Liver (tissue), 9 donors: ENCODE measurements around the gene SLX4IP. TPM values are rescaled to one million over a fixed set of nuclear protein-coding genes. Genes with fewer than 3 reads are reported as not detected.

Experiments
- DNase-seq: peaks from one replicate; pipeline ENCODE4 v3.0.0-alpha.2; 2017; ENCODE audit warnings: low spot score
- H3K27ac ChIP-seq, 2 donors: one replicate each; pipeline ENCODE4 v1.7.0; 2013; ENCODE audit warnings: inconsistent platforms in 2 of 2, low read length in 2 of 2, control low read depth in 1 of 2, low read depth in 1 of 2, mild to moderate bottlenecking in 1 of 2
- H3K27me3 ChIP-seq, 4 donors: one replicate each; pipeline versions ENCODE4 v1.6.1 to v1.7.0; 2013; ENCODE audit warnings: low read length in 3 of 4, inconsistent platforms in 1 of 4, mild to moderate bottlenecking in 1 of 4, moderate library complexity in 1 of 4; ENCODE audit not compliant: control insufficient read depth in 4 of 4, insufficient read depth in 4 of 4
- H3K36me3 ChIP-seq, 4 donors: one replicate each; pipeline versions ENCODE4 v1.6.1 to v1.7.0; 2013; ENCODE audit warnings: low read length in 3 of 4, mild to moderate bottlenecking in 3 of 4, low read depth in 1 of 4, moderate library complexity in 1 of 4; ENCODE audit not compliant: control insufficient read depth in 4 of 4, insufficient read depth in 3 of 4
- H3K4me1 ChIP-seq, 4 donors: one replicate each; pipeline versions ENCODE4 v1.6.1 to v1.7.0; 2013; ENCODE audit warnings: low read length in 3 of 4, mild to moderate bottlenecking in 3 of 4, moderate library complexity in 1 of 4; ENCODE audit not compliant: control insufficient read depth in 4 of 4, insufficient read depth in 4 of 4
- H3K4me3 ChIP-seq, 3 donors: one replicate each; pipeline versions ENCODE4 v1.6.1 to v1.7.0; 2013; ENCODE audit warnings: low read length in 3 of 3, control low read depth in 1 of 3, low read depth in 1 of 3, mild to moderate bottlenecking in 1 of 3
- H3K9ac ChIP-seq, 2 donors: one replicate each; pipeline ENCODE4 v1.7.0; 2013; ENCODE audit warnings: low read length in 2 of 2, mild to moderate bottlenecking in 2 of 2, moderate library complexity in 2 of 2, control low read depth in 1 of 2, low read depth in 1 of 2
- H3K9me3 ChIP-seq, 4 donors: one replicate each; pipeline versions ENCODE4 v1.6.1 to v1.7.0; 2013; ENCODE audit warnings: low read length in 3 of 4; ENCODE audit not compliant: control insufficient read depth in 4 of 4
- ATF3 ChIP-seq: IDR thresholded peaks from 2 replicates; pipeline ENCODE4 v1.6.1; 2016; ENCODE audit warnings: antibody characterized with exemption
- EGR1 ChIP-seq, 2 donors: IDR thresholded peaks; 2 replicates each; pipeline ENCODE4 v1.6.1; 2016 to 2018; ENCODE audit warnings: antibody characterized with exemption in 2 of 2, low read depth in 2 of 2
- FOXA1 ChIP-seq: IDR thresholded peaks from 2 replicates; pipeline ENCODE4 v1.6.1; 2016; ENCODE audit warnings: antibody characterized with exemption
- FOXA2 ChIP-seq: IDR thresholded peaks from 2 replicates; pipeline ENCODE4 v1.6.1; 2016; ENCODE audit warnings: antibody characterized with exemption
- HNF4A ChIP-seq, 2 donors: conservative IDR thresholded peaks; 2 replicates each; pipeline ENCODE4 v1.6.1; 2016; ENCODE audit warnings: antibody characterized with exemption in 2 of 2, mild to moderate bottlenecking in 2 of 2
- HNF4G ChIP-seq: IDR thresholded peaks from 2 replicates; pipeline ENCODE4 v1.6.1; 2016; ENCODE audit warnings: antibody characterized with exemption
- JUND ChIP-seq, 2 donors: IDR thresholded peaks; 2 replicates each; pipeline ENCODE4 v1.6.1; 2016; ENCODE audit warnings: antibody characterized with exemption in 2 of 2
- MAX ChIP-seq: IDR thresholded peaks from 2 replicates; pipeline ENCODE4 v1.6.1; 2016; ENCODE audit warnings: antibody characterized with exemption
- NR2F2 ChIP-seq: IDR thresholded peaks from 2 replicates; pipeline ENCODE4 v1.6.1; 2016; ENCODE audit warnings: antibody characterized with exemption
- RXRA ChIP-seq, 2 donors: IDR thresholded peaks; 2 replicates each; pipeline ENCODE4 v1.6.1; 2017 to 2018; ENCODE audit warnings: antibody characterized with exemption in 2 of 2, mild to moderate bottlenecking in 1 of 2
- TAF1 ChIP-seq: conservative IDR thresholded peaks from 2 replicates; pipeline ENCODE4 v1.6.1; 2016; ENCODE audit warnings: antibody characterized with exemption, mild to moderate bottlenecking
- YY1 ChIP-seq: IDR thresholded peaks from 2 replicates; pipeline ENCODE4 v1.6.1; 2016; ENCODE audit warnings: antibody characterized with exemption, mild to moderate bottlenecking
- WGBS: extraction: QIAGEN DNeasy Blood & Tissue Kit; methylation state at CpG from one replicate; pipeline ENCODE4 v1.1.7; 2013; 5-methylcytosine and 5-hydroxymethylcytosine counted together
- polyA plus RNA-seq, 2 donors: library from polyadenylated mRNA; stranded (reverse) in 1 of 2; unstranded in 1 of 2; fragments of 200-250 nt in 1 of 2; fragments of >200 nt in 1 of 2; fragmentation: Nextera tagmentation in 1 of 2; extraction: Ambion mirVana in 1 of 2; gene quantifications; one replicate each; pipeline versions ENCODE4 v1.2.1 to v1.2.3, GENCODE V29; 2013 to 2015
- total RNA-seq, 2 donors: library from RNA; depleted of rRNA; stranded (reverse); fragments of >200 nt; gene quantifications; one replicate each; pipeline ENCODE4 v1.2.3, GENCODE V29; 2014
- TF ChIP-seq, protein P1 (sequence below): fragments of 150-350 bp; IDR thresholded peaks from 2 replicates; pipeline ENCODE4 v1.5.1; 2017; ENCODE audit warnings: improper control_type of control experiment, low read depth, low read length; ENCODE audit not compliant: missing input control
- TF ChIP-seq, protein P2 (sequence below): IDR thresholded peaks from 2 replicates; pipeline ENCODE4 v1.6.1; 2016; ENCODE audit warnings: antibody characterized with exemption, mild to moderate bottlenecking
- donor health status: healthy.
- donor health status: healthy.
- donor health status: healthy.
- donor health status: healthy.
- donor health status: healthy.

SLX4IP gene
- total and polyA plus RNA-seq, 4 donors, result 1.1 to 3.4 (median 2.7) TPM

GRCh38 chr20:10559266-10559665 lies 124.2 kb downstream of the SLX4IP start:
- H3K9me3 ChIP-seq, result no peaks in the 10 kb centered on the region
- no peaks in the 10 kb centered on the region for H3K27me3 ChIP-seq
- no peak overlapping the region for H3K9ac ChIP-seq
- DNase-seq, result no peak
- no peaks in the 10 kb centered on the region for H3K36me3 ChIP-seq
- H3K27ac ChIP-seq, result no peak overlapping the region
- H3K4me3 ChIP-seq, result no peak overlapping the region
- no peaks in the 10 kb centered on the region for H3K4me1 ChIP-seq
- no peak for TF ChIP-seq MAX
- no peak for TF ChIP-seq RXRA (IDR thresholded peaks at IDR 0.05)
- TF ChIP-seq FOXA1, result no peak

GRCh38 chr20:10560686-10561085 lies 125.6 kb downstream of the SLX4IP start:
- H3K9me3 ChIP-seq, result no peaks in the 10 kb centered on the region
- no peaks in the 10 kb centered on the region for H3K27me3 ChIP-seq
- no peak overlapping the region for H3K4me3 ChIP-seq
- H3K36me3 ChIP-seq, result no peaks in the 10 kb centered on the region
- 98% methylated on average over 2 of the region's 2 CpGs for WGBS
- H3K4me1 ChIP-seq, result no peaks in the 10 kb centered on the region
- no peak overlapping the region for H3K9ac ChIP-seq
- TF ChIP-seq TAF1, result no peak
- TF ChIP-seq, protein P1, sequence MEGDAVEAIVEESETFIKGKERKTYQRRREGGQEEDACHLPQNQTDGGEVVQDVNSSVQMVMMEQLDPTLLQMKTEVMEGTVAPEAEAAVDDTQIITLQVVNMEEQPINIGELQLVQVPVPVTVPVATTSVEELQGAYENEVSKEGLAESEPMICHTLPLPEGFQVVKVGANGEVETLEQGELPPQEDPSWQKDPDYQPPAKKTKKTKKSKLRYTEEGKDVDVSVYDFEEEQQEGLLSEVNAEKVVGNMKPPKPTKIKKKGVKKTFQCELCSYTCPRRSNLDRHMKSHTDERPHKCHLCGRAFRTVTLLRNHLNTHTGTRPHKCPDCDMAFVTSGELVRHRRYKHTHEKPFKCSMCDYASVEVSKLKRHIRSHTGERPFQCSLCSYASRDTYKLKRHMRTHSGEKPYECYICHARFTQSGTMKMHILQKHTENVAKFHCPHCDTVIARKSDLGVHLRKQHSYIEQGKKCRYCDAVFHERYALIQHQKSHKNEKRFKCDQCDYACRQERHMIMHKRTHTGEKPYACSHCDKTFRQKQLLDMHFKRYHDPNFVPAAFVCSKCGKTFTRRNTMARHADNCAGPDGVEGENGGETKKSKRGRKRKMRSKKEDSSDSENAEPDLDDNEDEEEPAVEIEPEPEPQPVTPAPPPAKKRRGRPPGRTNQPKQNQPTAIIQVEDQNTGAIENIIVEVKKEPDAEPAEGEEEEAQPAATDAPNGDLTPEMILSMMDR, result no peak
- no peak for TF ChIP-seq RXRA (IDR thresholded peaks at IDR 0.05)
- TF ChIP-seq MAX, result no peak
- TF ChIP-seq JUND (IDR thresholded peaks at IDR 0.05), result no peak
- TF ChIP-seq HNF4G, result no peak
- TF ChIP-seq FOXA1, result no peak
- TF ChIP-seq ATF3, result no peak
- no peak for TF ChIP-seq HNF4A (conservative IDR thresholded peaks at IDR 0.05)
- TF ChIP-seq FOXA2, result no peak
- DNase-seq, result no peak
- H3K27ac ChIP-seq, result no peak overlapping the region

GRCh38 chr20:10561302-10561701 lies 126.2 kb downstream of the SLX4IP start:
- no peak for TF ChIP-seq EGR1 (IDR thresholded peaks at IDR 0.05; ENCODE audit: low read depth in 2 of 2)
- TF ChIP-seq, protein P2, sequence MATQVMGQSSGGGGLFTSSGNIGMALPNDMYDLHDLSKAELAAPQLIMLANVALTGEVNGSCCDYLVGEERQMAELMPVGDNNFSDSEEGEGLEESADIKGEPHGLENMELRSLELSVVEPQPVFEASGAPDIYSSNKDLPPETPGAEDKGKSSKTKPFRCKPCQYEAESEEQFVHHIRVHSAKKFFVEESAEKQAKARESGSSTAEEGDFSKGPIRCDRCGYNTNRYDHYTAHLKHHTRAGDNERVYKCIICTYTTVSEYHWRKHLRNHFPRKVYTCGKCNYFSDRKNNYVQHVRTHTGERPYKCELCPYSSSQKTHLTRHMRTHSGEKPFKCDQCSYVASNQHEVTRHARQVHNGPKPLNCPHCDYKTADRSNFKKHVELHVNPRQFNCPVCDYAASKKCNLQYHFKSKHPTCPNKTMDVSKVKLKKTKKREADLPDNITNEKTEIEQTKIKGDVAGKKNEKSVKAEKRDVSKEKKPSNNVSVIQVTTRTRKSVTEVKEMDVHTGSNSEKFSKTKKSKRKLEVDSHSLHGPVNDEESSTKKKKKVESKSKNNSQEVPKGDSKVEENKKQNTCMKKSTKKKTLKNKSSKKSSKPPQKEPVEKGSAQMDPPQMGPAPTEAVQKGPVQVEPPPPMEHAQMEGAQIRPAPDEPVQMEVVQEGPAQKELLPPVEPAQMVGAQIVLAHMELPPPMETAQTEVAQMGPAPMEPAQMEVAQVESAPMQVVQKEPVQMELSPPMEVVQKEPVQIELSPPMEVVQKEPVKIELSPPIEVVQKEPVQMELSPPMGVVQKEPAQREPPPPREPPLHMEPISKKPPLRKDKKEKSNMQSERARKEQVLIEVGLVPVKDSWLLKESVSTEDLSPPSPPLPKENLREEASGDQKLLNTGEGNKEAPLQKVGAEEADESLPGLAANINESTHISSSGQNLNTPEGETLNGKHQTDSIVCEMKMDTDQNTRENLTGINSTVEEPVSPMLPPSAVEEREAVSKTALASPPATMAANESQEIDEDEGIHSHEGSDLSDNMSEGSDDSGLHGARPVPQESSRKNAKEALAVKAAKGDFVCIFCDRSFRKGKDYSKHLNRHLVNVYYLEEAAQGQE, result no peak
- TF ChIP-seq JUND (IDR thresholded peaks at IDR 0.05), result no peak
- no peak for TF ChIP-seq NR2F2
- TF ChIP-seq MAX, result no peak
- no peak for TF ChIP-seq YY1
- TF ChIP-seq, protein P1, result no peak

More at GRCh38 chr20:10561302-10561701, 126.2 kb downstream of the SLX4IP start:
- no peak for DNase-seq
- H3K9ac ChIP-seq, result no peak overlapping the region
- H3K4me3 ChIP-seq, result no peak overlapping the region
- H3K36me3 ChIP-seq, result no peaks in the 10 kb centered on the region
- H3K4me1 ChIP-seq, result no peaks in the 10 kb centered on the region
- no peaks in the 10 kb centered on the region for H3K27me3 ChIP-seq
- no peak overlapping the region for H3K27ac ChIP-seq
- no peaks in the 10 kb centered on the region for H3K9me3 ChIP-seq
